WTC11 (cell line): ENCODE results near the gene PRKD1. TPM values are rescaled to one million over a fixed set of nuclear protein-coding genes. Genes with fewer than 3 reads are reported as not detected.

Experiments used
- ATAC-seq: fragments of 200-7000 bp; cut with Tn5 transposase; 2 replicates; pipeline ENCODE4 v1.10.0; 2021; ENCODE audit warnings: mild to moderate bottlenecking, moderate library complexity
- CTCF ChIA-PET: fragments of 300-600 bp; sonication (Branson Sonifier 250); formaldehyde crosslinking; loops from one replicate; lab custom pipeline; 2021; ENCODE audit warnings: antibody characterized with exemption; lab: Charles Lee
- POLR2A ChIA-PET: fragments of 350-600 bp; sonication (Branson Sonifier 250); formaldehyde crosslinking; loops from one replicate; lab custom pipeline; 2021; ENCODE audit warnings: antibody characterized with exemption; lab: Charles Lee
- DNase-seq: peaks from one replicate; pipeline ENCODE4 v3.0.0; 2021; ENCODE audit warnings: low spot score
- H3K27ac Mint-ChIP-seq: 2 replicates; pipeline ENCODE4 v1.8.0; 2021; ENCODE audit warnings: mixed read lengths
- H3K27me3 Mint-ChIP-seq: 2 replicates; pipeline ENCODE4 v1.8.0; 2021; ENCODE audit warnings: low read depth, mild to moderate bottlenecking, moderate library complexity, mixed read lengths
- H3K36me3 Mint-ChIP-seq: 2 replicates; pipeline ENCODE4 v1.8.0; 2021; ENCODE audit warnings: mixed read lengths
- H3K4me1 Mint-ChIP-seq: 2 replicates; pipeline ENCODE4 v1.8.0; 2022; ENCODE audit warnings: mixed read lengths
- H3K4me3 Mint-ChIP-seq: 2 replicates; pipeline ENCODE4 v1.8.0; 2021; ENCODE audit warnings: mild to moderate bottlenecking, moderate library complexity, mixed read lengths
- H3K9me3 Mint-ChIP-seq: 2 replicates; pipeline ENCODE4 v1.8.0; 2021; ENCODE audit warnings: mixed read lengths
- ATF1 ChIP-seq: sonication (generic); formaldehyde crosslinking; IDR thresholded peaks from 2 replicates; pipeline ENCODE4 v1.8.1; 2023; ENCODE audit warnings: mild to moderate bottlenecking, moderate library complexity, missing genetic modification reagents
- CBFB ChIP-seq: sonication (generic); formaldehyde crosslinking; IDR thresholded peaks from 2 replicates; pipeline ENCODE4 v1.8.1; 2022; ENCODE audit warnings: mild to moderate bottlenecking, low read depth, missing genetic modification reagents
- JUN ChIP-seq: sonication (generic); formaldehyde crosslinking; IDR thresholded peaks from 2 replicates; pipeline ENCODE4 v1.8.0; 2023; ENCODE audit warnings: mild to moderate bottlenecking, missing genetic modification reagents
- SOX15 ChIP-seq: fragments of 250-450 bp; sonication (Bioruptor Pico); IDR thresholded peaks from 2 replicates; pipeline ENCODE4 v1.9.0; 2021; ENCODE audit warnings: mild to moderate bottlenecking
- ZBTB21 ChIP-seq: sonication (generic); formaldehyde crosslinking; IDR thresholded peaks from 2 replicates; pipeline ENCODE4 v1.8.1; 2023; ENCODE audit warnings: mild to moderate bottlenecking, missing genetic modification reagents, borderline replicate concordance
- ZNF219 ChIP-seq: sonication (generic); formaldehyde crosslinking; IDR thresholded peaks from 2 replicates; pipeline ENCODE4 v1.8.0; 2023; ENCODE audit warnings: missing genetic modification reagents, mild to moderate bottlenecking, borderline replicate concordance
- ZNF232 ChIP-seq: sonication (generic); formaldehyde crosslinking; IDR thresholded peaks from 2 replicates; pipeline ENCODE4 v1.8.0; 2022; ENCODE audit warnings: mild to moderate bottlenecking, missing genetic modification reagents
- ZNF396 ChIP-seq: fragments of 250-450 bp; sonication (Bioruptor Pico); IDR thresholded peaks from 2 replicates; pipeline ENCODE4 v1.8.0; 2021; ENCODE audit warnings: mild to moderate bottlenecking, moderate library complexity, borderline replicate concordance
- total RNA-seq: library from RNA; stranded (reverse); gene quantifications from 3 replicates; pipeline ENCODE4 v1.2.3, GENCODE V29; 2021
- TF ChIP-seq, protein P1 (sequence below): fragments of 250-450 bp; sonication (Bioruptor Pico); IDR thresholded peaks from 2 replicates; pipeline ENCODE4 v1.9.0; 2021; ENCODE audit warnings: mild to moderate bottlenecking
- TF ChIP-seq, protein P2 (sequence below): sonication (generic); formaldehyde crosslinking; IDR thresholded peaks from 2 replicates; pipeline ENCODE4 v1.8.1; 2023; ENCODE audit warnings: mild to moderate bottlenecking, missing genetic modification reagents
- TF ChIP-seq, protein P3 (sequence below): sonication (generic); formaldehyde crosslinking; conservative IDR thresholded peaks from 2 replicates; pipeline ENCODE4 v1.8.1; 2022; ENCODE audit warnings: mild to moderate bottlenecking, missing genetic modification reagents
- TF ChIP-seq, protein P4 (sequence below): sonication (generic); formaldehyde crosslinking; IDR thresholded peaks from 2 replicates; pipeline ENCODE4 v1.8.0; 2023; ENCODE audit warnings: missing genetic modification reagents, mild to moderate bottlenecking, borderline replicate concordance
- TF ChIP-seq, protein P5 (sequence below): fragments of 250-450 bp; sonication (Bioruptor Pico); IDR thresholded peaks from 2 replicates; pipeline ENCODE4 v1.9.0; 2021; ENCODE audit warnings: mild to moderate bottlenecking
- TF ChIP-seq, protein P6 (sequence below): sonication (generic); formaldehyde crosslinking; IDR thresholded peaks from 2 replicates; pipeline ENCODE4 v1.8.0; 2022; ENCODE audit warnings: mild to moderate bottlenecking, missing genetic modification reagents
- TF ChIP-seq, protein P7 (sequence below): sonication (generic); formaldehyde crosslinking; IDR thresholded peaks from 2 replicates; pipeline ENCODE4 v1.8.0; 2022; ENCODE audit warnings: missing genetic modification reagents

Gene PRKD1
- total RNA-seq, 1 experiment from 2014 or later: 7.6 TPM

DNA sequence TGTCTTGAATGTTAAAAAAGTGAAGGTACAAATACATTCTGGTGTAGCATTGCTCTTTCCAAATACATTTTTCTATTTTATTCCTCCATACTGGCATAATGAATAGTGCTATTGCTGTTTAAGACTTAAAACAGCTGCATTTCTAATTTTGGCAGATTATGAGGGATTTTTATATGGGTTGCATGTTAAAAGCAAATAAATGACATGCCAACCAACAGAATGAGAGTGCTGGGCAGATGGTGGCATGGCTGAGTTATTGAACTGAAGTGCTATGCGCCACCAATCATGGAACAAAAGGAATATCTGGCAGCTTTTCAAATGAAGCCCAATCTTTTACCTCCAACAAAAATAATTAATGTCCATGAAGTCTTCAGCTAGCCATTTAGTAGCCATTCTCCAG, 215.0 kb downstream of the PRKD1 start (continued):
- TF ChIP-seq, protein P1, sequence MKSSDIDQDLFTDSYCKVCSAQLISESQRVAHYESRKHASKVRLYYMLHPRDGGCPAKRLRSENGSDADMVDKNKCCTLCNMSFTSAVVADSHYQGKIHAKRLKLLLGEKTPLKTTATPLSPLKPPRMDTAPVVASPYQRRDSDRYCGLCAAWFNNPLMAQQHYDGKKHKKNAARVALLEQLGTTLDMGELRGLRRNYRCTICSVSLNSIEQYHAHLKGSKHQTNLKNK: no peak
- TF ChIP-seq, protein P2, sequence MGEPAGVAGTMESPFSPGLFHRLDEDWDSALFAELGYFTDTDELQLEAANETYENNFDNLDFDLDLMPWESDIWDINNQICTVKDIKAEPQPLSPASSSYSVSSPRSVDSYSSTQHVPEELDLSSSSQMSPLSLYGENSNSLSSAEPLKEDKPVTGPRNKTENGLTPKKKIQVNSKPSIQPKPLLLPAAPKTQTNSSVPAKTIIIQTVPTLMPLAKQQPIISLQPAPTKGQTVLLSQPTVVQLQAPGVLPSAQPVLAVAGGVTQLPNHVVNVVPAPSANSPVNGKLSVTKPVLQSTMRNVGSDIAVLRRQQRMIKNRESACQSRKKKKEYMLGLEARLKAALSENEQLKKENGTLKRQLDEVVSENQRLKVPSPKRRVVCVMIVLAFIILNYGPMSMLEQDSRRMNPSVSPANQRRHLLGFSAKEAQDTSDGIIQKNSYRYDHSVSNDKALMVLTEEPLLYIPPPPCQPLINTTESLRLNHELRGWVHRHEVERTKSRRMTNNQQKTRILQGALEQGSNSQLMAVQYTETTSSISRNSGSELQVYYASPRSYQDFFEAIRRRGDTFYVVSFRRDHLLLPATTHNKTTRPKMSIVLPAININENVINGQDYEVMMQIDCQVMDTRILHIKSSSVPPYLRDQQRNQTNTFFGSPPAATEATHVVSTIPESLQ (CRISPR knock-in tag): no peak
- TF ChIP-seq JUN (CRISPR knock-in tag) (no peak), ZBTB21 (no peak)
- TF ChIP-seq, all 79 proteins: peak for 0

DNA sequence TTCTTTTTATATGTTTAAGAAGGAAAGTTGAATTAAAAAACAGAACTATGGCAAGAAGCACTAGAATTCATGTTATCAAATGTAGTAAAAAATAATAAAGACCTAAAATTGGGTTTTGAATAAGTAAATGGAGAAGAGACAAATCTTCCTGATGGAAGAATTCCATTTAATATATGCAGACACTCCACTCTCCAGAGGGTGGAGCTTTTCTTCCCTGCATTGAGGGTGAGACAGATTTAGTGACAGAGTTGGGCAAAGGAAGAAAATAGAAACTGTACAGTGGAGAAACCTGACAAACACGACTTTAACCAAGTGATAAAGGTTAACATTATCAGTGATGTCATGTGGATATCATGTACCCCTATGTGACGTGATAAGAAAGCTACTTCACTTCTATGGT, 217.6 kb downstream of the PRKD1 start:
- no peaks in the 10 kb centered on the region for H3K27me3 Mint-ChIP-seq
- H3K9me3 Mint-ChIP-seq: peaks cover 22% of the 10 kb centered on the region
- peaks cover 3% of the 10 kb centered on the region; the same call in 1 of the 2 replicates for H3K36me3 Mint-ChIP-seq
- ATAC-seq: no peak
- ChIA-PET CTCF (no interaction called here), POLR2A (no interaction called here)
- DNase-seq: no peak
- TF ChIP-seq, protein P3, sequence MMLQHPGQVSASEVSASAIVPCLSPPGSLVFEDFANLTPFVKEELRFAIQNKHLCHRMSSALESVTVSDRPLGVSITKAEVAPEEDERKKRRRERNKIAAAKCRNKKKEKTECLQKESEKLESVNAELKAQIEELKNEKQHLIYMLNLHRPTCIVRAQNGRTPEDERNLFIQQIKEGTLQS (CRISPR knock-in tag): no peak
- TF ChIP-seq ZNF219 (CRISPR knock-in tag) (no peak), ATF1 (CRISPR knock-in tag) (no peak), SOX15 (no peak), ZNF396 (CRISPR knock-in tag) (no peak)
- TF ChIP-seq, protein P4, sequence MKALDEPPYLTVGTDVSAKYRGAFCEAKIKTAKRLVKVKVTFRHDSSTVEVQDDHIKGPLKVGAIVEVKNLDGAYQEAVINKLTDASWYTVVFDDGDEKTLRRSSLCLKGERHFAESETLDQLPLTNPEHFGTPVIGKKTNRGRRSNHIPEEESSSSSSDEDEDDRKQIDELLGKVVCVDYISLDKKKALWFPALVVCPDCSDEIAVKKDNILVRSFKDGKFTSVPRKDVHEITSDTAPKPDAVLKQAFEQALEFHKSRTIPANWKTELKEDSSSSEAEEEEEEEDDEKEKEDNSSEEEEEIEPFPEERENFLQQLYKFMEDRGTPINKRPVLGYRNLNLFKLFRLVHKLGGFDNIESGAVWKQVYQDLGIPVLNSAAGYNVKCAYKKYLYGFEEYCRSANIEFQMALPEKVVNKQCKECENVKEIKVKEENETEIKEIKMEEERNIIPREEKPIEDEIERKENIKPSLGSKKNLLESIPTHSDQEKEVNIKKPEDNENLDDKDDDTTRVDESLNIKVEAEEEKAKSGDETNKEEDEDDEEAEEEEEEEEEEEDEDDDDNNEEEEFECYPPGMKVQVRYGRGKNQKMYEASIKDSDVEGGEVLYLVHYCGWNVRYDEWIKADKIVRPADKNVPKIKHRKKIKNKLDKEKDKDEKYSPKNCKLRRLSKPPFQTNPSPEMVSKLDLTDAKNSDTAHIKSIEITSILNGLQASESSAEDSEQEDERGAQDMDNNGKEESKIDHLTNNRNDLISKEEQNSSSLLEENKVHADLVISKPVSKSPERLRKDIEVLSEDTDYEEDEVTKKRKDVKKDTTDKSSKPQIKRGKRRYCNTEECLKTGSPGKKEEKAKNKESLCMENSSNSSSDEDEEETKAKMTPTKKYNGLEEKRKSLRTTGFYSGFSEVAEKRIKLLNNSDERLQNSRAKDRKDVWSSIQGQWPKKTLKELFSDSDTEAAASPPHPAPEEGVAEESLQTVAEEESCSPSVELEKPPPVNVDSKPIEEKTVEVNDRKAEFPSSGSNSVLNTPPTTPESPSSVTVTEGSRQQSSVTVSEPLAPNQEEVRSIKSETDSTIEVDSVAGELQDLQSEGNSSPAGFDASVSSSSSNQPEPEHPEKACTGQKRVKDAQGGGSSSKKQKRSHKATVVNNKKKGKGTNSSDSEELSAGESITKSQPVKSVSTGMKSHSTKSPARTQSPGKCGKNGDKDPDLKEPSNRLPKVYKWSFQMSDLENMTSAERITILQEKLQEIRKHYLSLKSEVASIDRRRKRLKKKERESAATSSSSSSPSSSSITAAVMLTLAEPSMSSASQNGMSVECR: no peak
- TF ChIP-seq, protein P5, sequence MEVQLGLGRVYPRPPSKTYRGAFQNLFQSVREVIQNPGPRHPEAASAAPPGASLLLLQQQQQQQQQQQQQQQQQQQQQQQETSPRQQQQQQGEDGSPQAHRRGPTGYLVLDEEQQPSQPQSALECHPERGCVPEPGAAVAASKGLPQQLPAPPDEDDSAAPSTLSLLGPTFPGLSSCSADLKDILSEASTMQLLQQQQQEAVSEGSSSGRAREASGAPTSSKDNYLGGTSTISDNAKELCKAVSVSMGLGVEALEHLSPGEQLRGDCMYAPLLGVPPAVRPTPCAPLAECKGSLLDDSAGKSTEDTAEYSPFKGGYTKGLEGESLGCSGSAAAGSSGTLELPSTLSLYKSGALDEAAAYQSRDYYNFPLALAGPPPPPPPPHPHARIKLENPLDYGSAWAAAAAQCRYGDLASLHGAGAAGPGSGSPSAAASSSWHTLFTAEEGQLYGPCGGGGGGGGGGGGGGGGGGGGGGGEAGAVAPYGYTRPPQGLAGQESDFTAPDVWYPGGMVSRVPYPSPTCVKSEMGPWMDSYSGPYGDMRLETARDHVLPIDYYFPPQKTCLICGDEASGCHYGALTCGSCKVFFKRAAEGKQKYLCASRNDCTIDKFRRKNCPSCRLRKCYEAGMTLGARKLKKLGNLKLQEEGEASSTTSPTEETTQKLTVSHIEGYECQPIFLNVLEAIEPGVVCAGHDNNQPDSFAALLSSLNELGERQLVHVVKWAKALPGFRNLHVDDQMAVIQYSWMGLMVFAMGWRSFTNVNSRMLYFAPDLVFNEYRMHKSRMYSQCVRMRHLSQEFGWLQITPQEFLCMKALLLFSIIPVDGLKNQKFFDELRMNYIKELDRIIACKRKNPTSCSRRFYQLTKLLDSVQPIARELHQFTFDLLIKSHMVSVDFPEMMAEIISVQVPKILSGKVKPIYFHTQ: no peak
- H3K4me3 Mint-ChIP-seq: no peak overlapping the region
- no peak overlapping the region for H3K27ac Mint-ChIP-seq
- no peaks in the 10 kb centered on the region for H3K4me1 Mint-ChIP-seq

DNA sequence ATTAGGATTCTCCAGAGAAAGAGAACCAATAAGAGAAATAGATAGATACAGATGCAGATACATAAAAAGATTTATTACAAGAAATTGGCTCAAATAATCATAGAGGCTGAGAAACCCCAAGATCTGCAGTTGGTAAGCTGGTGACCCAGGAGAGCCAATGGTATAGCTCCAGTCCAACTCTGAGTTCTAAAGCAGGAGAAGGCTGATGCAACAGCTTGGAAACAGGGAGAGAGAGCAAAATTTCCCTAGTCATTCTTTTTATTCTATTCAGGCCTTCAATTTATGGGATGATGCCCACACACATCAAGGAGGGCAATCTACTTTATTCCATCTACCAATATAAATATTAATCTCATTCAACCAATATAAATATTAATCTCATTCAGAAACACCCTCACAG, 218.2 kb downstream of the PRKD1 start:
- H3K27me3 Mint-ChIP-seq: no peaks in the 10 kb centered on the region
- no peak for ATAC-seq
- ChIA-PET POLR2A (no interaction called here), CTCF (interaction anchor here (0.5 kb wide), 1 partner anchor 21 kb away, joined by 4 read pairs; no protein-coding TSS in a partner anchor)
- no peak for DNase-seq
- peaks cover under 1% of the 10 kb centered on the region; the same call in 1 of the 2 replicates for H3K36me3 Mint-ChIP-seq
- H3K9me3 Mint-ChIP-seq: peaks cover 18% of the 10 kb centered on the region
- no peaks in the 10 kb centered on the region for H3K4me1 Mint-ChIP-seq
- no peak overlapping the region for H3K4me3 Mint-ChIP-seq
- H3K27ac Mint-ChIP-seq: no peak overlapping the region
- TF ChIP-seq, protein P5: no peak
- TF ChIP-seq, protein P6, sequence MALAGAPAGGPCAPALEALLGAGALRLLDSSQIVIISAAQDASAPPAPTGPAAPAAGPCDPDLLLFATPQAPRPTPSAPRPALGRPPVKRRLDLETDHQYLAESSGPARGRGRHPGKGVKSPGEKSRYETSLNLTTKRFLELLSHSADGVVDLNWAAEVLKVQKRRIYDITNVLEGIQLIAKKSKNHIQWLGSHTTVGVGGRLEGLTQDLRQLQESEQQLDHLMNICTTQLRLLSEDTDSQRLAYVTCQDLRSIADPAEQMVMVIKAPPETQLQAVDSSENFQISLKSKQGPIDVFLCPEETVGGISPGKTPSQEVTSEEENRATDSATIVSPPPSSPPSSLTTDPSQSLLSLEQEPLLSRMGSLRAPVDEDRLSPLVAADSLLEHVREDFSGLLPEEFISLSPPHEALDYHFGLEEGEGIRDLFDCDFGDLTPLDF: no peak
- TF ChIP-seq, protein P7, sequence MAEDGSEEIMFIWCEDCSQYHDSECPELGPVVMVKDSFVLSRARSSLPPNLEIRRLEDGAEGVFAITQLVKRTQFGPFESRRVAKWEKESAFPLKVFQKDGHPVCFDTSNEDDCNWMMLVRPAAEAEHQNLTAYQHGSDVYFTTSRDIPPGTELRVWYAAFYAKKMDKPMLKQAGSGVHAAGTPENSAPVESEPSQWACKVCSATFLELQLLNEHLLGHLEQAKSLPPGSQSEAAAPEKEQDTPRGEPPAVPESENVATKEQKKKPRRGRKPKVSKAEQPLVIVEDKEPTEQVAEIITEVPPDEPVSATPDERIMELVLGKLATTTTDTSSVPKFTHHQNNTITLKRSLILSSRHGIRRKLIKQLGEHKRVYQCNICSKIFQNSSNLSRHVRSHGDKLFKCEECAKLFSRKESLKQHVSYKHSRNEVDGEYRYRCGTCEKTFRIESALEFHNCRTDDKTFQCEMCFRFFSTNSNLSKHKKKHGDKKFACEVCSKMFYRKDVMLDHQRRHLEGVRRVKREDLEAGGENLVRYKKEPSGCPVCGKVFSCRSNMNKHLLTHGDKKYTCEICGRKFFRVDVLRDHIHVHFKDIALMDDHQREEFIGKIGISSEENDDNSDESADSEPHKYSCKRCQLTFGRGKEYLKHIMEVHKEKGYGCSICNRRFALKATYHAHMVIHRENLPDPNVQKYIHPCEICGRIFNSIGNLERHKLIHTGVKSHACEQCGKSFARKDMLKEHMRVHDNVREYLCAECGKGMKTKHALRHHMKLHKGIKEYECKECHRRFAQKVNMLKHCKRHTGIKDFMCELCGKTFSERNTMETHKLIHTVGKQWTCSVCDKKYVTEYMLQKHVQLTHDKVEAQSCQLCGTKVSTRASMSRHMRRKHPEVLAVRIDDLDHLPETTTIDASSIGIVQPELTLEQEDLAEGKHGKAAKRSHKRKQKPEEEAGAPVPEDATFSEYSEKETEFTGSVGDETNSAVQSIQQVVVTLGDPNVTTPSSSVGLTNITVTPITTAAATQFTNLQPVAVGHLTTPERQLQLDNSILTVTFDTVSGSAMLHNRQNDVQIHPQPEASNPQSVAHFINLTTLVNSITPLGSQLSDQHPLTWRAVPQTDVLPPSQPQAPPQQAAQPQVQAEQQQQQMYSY (CRISPR knock-in tag): no peak
- TF ChIP-seq ZNF232 (CRISPR knock-in tag) (no peak), CBFB (CRISPR knock-in tag) (no peak)
